KMS-11 (cell line): Measurements from ENCODE around the gene BBOF1.

Experiments
- H2AFZ ChIP-seq: fragments of 200-600 bp; sonication (generic); 2 replicates; pipeline ENCODE4 v1.6.1; 2016; ENCODE audit warnings: antibody characterized with exemption, mixed run types, low read depth
- H3K27ac ChIP-seq: fragments of 200-600 bp; sonication (generic); 2 replicates; pipeline ENCODE4 v1.6.1; 2016; ENCODE audit warnings: mild to moderate bottlenecking, mixed run types
- H3K27me3 ChIP-seq: fragments of 200-600 bp; sonication (generic); 2 replicates; pipeline ENCODE4 v1.6.1; 2017; ENCODE audit warnings: mild to moderate bottlenecking, low read depth, mixed run types, moderate library complexity; ENCODE audit not compliant: insufficient read depth
- H3K36me3 ChIP-seq: fragments of 200-600 bp; sonication (generic); 2 replicates; pipeline ENCODE4 v1.6.1; 2017; ENCODE audit warnings: mild to moderate bottlenecking, mixed run types; ENCODE audit not compliant: insufficient read depth
- H3K4me1 ChIP-seq: fragments of 200-600 bp; sonication (generic); 2 replicates; pipeline ENCODE4 v1.6.1; 2016; ENCODE audit warnings: mild to moderate bottlenecking, low read depth, mixed run types; ENCODE audit not compliant: poor library complexity, severe bottlenecking
- H3K4me2 ChIP-seq: fragments of 200-600 bp; sonication (generic); 2 replicates; pipeline ENCODE4 v1.7.0; 2016; ENCODE audit warnings: mild to moderate bottlenecking, mixed run types
- H3K4me3 ChIP-seq: fragments of 200-600 bp; sonication (generic); IDR thresholded peaks from 2 replicates; pipeline ENCODE4 v1.6.1; 2017; ENCODE audit warnings: low read depth, low read length, mixed read lengths; ENCODE audit not compliant: insufficient read depth
- H3K79me2 ChIP-seq: fragments of 200-600 bp; sonication (generic); 2 replicates; pipeline ENCODE4 v1.6.1; 2016; ENCODE audit warnings: low read depth, mixed run types; ENCODE audit not compliant: insufficient read depth
- H3K9ac ChIP-seq: fragments of 200-600 bp; sonication (generic); 2 replicates; pipeline ENCODE4 v1.6.1; 2016; ENCODE audit warnings: mild to moderate bottlenecking, mixed run types
- H4K20me1 ChIP-seq: fragments of 200-600 bp; sonication (generic); 2 replicates; pipeline ENCODE4 v1.6.1; 2016; ENCODE audit warnings: mild to moderate bottlenecking, mixed run types; ENCODE audit not compliant: insufficient read depth
- TF ChIP-seq, protein P1 (sequence below): fragments of 200-600 bp; sonication (generic); conservative IDR thresholded peaks from 2 replicates; pipeline ENCODE4 v1.6.1; 2017; ENCODE audit warnings: low read depth, mild to moderate bottlenecking, antibody characterized with exemption, low read length, moderate library complexity, mixed read lengths

The BBOF1 gene

DNA sequence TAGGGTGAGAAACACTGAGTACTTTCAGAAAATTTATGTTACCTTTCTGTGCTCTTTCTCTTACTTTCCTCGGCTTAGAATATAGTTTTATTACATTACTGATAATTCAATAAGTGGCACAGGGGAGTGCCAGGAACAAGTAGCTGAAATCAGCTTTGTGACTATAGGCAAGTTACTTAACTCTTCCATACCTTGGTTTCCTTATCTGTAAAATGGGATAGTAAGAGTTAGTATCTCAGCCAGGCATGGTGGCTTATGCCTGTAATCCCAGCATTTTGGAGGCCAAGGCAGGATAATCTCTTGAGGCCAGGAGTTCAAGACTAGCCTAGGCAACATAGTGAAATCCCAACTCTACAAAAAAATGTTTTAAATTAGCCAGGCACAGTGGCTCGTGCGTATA, 15.4 kb downstream of the BBOF1 start:
- Histone ChIP-seq H4K20me1 (no peaks in the 10 kb centered on the region), H3K79me2 (no peaks in the 10 kb centered on the region), H3K27me3 (no peaks in the 10 kb centered on the region), H3K4me3 (no peak overlapping the region), H3K4me2 (no peak overlapping the region), H3K36me3 (no peaks in the 10 kb centered on the region), H3K9ac (no peak overlapping the region), H2AFZ (no peak overlapping the region), H3K4me1 (no peaks in the 10 kb centered on the region), H3K27ac (no peak overlapping the region)
- TF ChIP-seq, protein P1, sequence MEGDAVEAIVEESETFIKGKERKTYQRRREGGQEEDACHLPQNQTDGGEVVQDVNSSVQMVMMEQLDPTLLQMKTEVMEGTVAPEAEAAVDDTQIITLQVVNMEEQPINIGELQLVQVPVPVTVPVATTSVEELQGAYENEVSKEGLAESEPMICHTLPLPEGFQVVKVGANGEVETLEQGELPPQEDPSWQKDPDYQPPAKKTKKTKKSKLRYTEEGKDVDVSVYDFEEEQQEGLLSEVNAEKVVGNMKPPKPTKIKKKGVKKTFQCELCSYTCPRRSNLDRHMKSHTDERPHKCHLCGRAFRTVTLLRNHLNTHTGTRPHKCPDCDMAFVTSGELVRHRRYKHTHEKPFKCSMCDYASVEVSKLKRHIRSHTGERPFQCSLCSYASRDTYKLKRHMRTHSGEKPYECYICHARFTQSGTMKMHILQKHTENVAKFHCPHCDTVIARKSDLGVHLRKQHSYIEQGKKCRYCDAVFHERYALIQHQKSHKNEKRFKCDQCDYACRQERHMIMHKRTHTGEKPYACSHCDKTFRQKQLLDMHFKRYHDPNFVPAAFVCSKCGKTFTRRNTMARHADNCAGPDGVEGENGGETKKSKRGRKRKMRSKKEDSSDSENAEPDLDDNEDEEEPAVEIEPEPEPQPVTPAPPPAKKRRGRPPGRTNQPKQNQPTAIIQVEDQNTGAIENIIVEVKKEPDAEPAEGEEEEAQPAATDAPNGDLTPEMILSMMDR: no peak

DNA sequence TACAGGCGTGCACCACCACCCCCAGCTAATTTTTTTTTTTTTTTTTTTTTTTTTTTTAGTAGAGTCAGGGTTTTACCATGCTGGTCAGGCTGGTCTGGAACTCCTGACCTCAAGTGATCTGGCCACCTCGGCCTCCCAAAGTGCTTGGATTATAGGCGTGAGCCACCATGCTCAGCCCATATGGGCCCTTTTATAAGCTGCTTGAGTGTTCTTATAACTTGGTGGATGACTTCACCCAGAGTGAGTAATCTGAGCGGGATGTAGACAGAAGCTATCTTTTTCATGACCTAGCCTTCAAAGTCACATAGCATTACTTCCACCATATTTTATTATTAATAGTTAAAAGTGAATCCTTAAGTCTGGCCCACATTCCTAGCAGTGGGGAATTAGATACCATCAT, 16.4 kb downstream of the BBOF1 start:
- TF ChIP-seq, protein P1: no peak
- H3K4me3 ChIP-seq: no peak overlapping the region
- no peaks in the 10 kb centered on the region for H3K36me3 ChIP-seq
- no peak overlapping the region for H3K4me2 ChIP-seq
- H4K20me1 ChIP-seq: no peaks in the 10 kb centered on the region
- H3K79me2 ChIP-seq: no peaks in the 10 kb centered on the region
- H3K27me3 ChIP-seq: no peaks in the 10 kb centered on the region
- no peaks in the 10 kb centered on the region for H3K4me1 ChIP-seq
- H3K9ac ChIP-seq: no peak overlapping the region
- no peak overlapping the region for H3K27ac ChIP-seq
- H2AFZ ChIP-seq: no peak overlapping the region

DNA sequence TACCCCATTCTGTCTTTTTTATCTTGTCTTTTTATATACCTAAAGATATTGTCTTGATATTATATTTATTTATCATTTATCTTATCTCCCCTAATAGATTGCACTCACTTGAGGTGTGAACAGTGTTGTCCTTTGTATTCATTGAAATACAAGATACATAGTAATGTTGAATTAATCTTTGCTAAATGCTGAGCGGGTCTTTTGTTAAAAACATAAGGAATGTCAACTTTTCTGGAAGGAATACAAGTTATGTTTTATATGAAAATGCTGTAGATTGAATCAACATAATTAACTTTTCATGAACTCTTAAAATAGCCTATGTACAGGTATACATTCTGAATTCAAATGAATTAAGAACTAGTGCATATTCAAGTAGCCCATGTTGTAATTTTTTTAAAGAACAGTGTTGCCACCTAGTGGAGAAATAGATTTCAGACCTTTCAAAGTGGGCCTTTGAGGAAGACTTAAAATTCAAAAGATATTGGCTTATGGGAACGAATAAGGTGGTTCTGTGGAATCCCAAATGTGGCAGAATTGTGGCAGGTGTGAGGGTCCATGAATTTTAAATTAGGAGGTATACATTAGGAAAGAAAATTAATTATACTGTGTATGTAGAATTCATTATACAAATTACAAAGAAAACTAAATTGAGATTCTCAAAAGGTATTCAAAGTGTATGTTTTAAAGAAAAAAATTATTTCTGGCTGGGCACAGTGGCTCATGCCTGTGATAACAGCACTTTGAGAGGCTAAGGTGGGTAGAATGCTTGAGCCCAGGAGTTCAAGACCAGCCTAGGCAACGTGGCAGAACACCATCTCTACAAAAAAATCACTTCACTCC, 19.1 kb downstream of the BBOF1 start:
- Histone ChIP-seq H3K4me1 (no peaks in the 10 kb centered on the region), H3K27me3 (no peaks in the 10 kb centered on the region), H3K9ac (no peak overlapping the region), H3K4me2 (no peak overlapping the region), H3K27ac (no peak overlapping the region), H3K79me2 (no peaks in the 10 kb centered on the region), H2AFZ (no peak overlapping the region), H4K20me1 (no peaks in the 10 kb centered on the region), H3K36me3 (no peaks in the 10 kb centered on the region), H3K4me3 (no peak overlapping the region)
- TF ChIP-seq, protein P1: peak; percentile 68

DNA sequence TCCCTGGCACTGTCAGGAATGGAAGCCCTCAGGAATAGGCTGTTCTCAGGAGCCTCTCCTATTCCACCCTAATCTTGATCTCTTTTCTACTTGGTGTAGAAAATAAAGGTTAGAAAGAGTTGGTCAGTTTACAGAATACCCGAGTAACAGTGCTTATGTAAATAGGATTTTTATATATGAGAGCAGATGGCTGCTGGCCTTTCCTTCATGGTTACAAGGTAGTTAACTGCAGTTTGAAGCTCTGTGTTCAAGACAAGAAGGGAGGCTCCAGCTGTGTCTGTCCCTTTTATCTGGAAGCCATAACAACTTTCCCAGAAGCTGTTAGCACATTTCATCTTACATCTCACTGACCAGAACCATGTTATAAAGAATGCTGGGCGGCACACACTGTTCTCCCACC, 23.1 kb downstream of the BBOF1 start:
- Histone ChIP-seq H3K4me1 (no peaks in the 10 kb centered on the region), H3K36me3 (no peaks in the 10 kb centered on the region), H3K79me2 (no peaks in the 10 kb centered on the region), H4K20me1 (no peaks in the 10 kb centered on the region), H3K27ac (no peak overlapping the region), H3K9ac (no peak overlapping the region), H3K4me3 (no peak overlapping the region), H2AFZ (no peak overlapping the region), H3K4me2 (no peak overlapping the region), H3K27me3 (no peaks in the 10 kb centered on the region)
- TF ChIP-seq, protein P1: no peak
